MCF 10A (cell line): ENCODE measurements around the gene MTUS2. TPM values are rescaled to one million over a fixed set of nuclear protein-coding genes. Genes with fewer than 3 reads are reported as not detected.

Experiments used
- BruUV-seq: library from RNA; stranded (reverse); fragments of 400-500 nt; replicated peaks from 2 replicates; lab custom pipeline; 2021; lab: Mats Ljungman, UMichigan
- CTCF ChIA-PET: fragments of 300-600 bp; sonication (Branson Sonifier 250); formaldehyde crosslinking; extraction: SDS; loops from one replicate; lab custom pipeline; 2021; ENCODE audit warnings: antibody characterized with exemption, inconsistent platforms; lab: Yijun Ruan, JAX
- POLR2A ChIA-PET: fragments of 300-600, 350-650 bp; sonication (Branson Sonifier 250); formaldehyde crosslinking; extraction: SDS; loops from one replicate; lab custom pipeline; 2020; ENCODE audit warnings: antibody characterized with exemption, inconsistent platforms; lab: Yijun Ruan, JAX
- DNase-seq: peaks from one replicate; pipeline ENCODE4 v3.0.0-alpha.2; 2018; ENCODE audit not compliant: unreplicated experiment
- H3K27ac Mint-ChIP-seq: one replicate; pipeline ENCODE4 v1.8.0; 2022; ENCODE audit warnings: mild to moderate bottlenecking, low read depth, mixed read lengths; ENCODE audit not compliant: unreplicated experiment
- H3K27me3 Mint-ChIP-seq: one replicate; pipeline ENCODE4 v1.8.0; 2022; ENCODE audit warnings: mixed read lengths; ENCODE audit not compliant: insufficient read depth, unreplicated experiment
- H3K36me3 Mint-ChIP-seq: one replicate; pipeline ENCODE4 v1.8.0; 2022; ENCODE audit warnings: mild to moderate bottlenecking, moderate library complexity, mixed read lengths; ENCODE audit not compliant: insufficient read depth, unreplicated experiment
- H3K4me1 Mint-ChIP-seq: one replicate; pipeline ENCODE4 v1.8.0; 2022; ENCODE audit warnings: mixed read lengths; ENCODE audit not compliant: insufficient read depth, unreplicated experiment
- H3K4me3 Mint-ChIP-seq: one replicate; pipeline ENCODE4 v1.8.0; 2022; ENCODE audit warnings: mild to moderate bottlenecking, moderate library complexity, mixed read lengths; ENCODE audit not compliant: unreplicated experiment
- H3K9me3 Mint-ChIP-seq: one replicate; pipeline ENCODE4 v1.8.0; 2022; ENCODE audit warnings: mixed read lengths; ENCODE audit not compliant: unreplicated experiment
- intact Hi-C: fragments of 100-400 bp; cut with micrococcal nuclease; formaldehyde crosslinking; loops from 2 replicates; pipeline ENCODE4 v1.14.1; 2022
- total RNA-seq: library from RNA; stranded (reverse); gene quantifications from 2 replicates; pipeline ENCODE4 v1.2.3, GENCODE V29; 2022
- TF ChIP-seq, protein P1 (sequence below): fragments of 200-600 bp; IDR thresholded peaks from one replicate; pipeline ENCODE4 v1.8.0; 2022; ENCODE audit warnings: antibody characterized with exemption, mild to moderate bottlenecking; ENCODE audit not compliant: unreplicated experiment

Gene MTUS2
- total RNA-seq, 1 experiment from 2014 or later = not detected

- H3K9me3 Mint-ChIP-seq = no peaks in the 10 kb centered on the region
- no peaks in the 10 kb centered on the region for H3K4me1 Mint-ChIP-seq
- intact Hi-C loops = no loop called here
- TF ChIP-seq, protein P1, sequence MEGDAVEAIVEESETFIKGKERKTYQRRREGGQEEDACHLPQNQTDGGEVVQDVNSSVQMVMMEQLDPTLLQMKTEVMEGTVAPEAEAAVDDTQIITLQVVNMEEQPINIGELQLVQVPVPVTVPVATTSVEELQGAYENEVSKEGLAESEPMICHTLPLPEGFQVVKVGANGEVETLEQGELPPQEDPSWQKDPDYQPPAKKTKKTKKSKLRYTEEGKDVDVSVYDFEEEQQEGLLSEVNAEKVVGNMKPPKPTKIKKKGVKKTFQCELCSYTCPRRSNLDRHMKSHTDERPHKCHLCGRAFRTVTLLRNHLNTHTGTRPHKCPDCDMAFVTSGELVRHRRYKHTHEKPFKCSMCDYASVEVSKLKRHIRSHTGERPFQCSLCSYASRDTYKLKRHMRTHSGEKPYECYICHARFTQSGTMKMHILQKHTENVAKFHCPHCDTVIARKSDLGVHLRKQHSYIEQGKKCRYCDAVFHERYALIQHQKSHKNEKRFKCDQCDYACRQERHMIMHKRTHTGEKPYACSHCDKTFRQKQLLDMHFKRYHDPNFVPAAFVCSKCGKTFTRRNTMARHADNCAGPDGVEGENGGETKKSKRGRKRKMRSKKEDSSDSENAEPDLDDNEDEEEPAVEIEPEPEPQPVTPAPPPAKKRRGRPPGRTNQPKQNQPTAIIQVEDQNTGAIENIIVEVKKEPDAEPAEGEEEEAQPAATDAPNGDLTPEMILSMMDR = no peak
- CTCF ChIA-PET = interaction anchor here (0.7 to 5.9 kb wide), 4 partner anchors 13 to 595 kb away, joined by 3 to 127 read pairs (median 26); no protein-coding TSS in a partner anchor
- POLR2A ChIA-PET = no interaction called here
- peaks cover 47% of the 10 kb centered on the region for H3K36me3 Mint-ChIP-seq
- no peak overlapping the region for H3K27ac Mint-ChIP-seq
- no peak overlapping the region for H3K4me3 Mint-ChIP-seq
- H3K27me3 Mint-ChIP-seq = no peaks in the 10 kb centered on the region
- DNase-seq = no peak
- TSS peak; percentile 1 for BruUV-seq
Observed at GRCh38 chr13:29509999-29510589, 690.0 kb downstream of the MTUS2 start.

DNA sequence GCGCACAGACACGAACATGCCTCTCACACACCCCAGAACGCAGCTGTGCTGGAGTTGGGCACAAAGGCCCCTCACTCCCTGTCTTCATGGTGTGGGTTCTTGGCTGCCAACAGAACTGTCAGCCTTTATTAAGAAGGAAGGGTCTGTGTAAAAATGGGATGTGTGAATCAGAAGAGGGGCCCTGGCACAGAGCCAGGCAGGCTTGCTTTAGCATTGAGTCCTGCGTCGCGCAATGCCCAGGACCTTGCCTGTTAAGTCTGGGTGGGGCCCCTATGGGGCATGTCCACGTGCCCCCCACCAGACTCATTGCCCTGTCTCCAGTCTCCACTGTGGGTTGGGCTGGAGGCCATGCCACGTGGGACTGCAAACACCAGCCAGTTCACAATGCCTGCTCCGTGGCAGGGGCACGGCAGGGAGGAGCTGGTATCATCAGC is 690.5 kb downstream of the MTUS2 start:
- no peak for DNase-seq
- H3K9me3 Mint-ChIP-seq = no peaks in the 10 kb centered on the region
- peaks cover 49% of the 10 kb centered on the region for H3K36me3 Mint-ChIP-seq
- H3K4me1 Mint-ChIP-seq = no peaks in the 10 kb centered on the region
- ChIA-PET POLR2A (no interaction called here), CTCF (interaction anchor here (5.9 kb wide), 1 partner anchor 197 kb away, joined by 127 read pairs; no protein-coding TSS in a partner anchor)
- H3K27ac Mint-ChIP-seq = no peak overlapping the region
- H3K27me3 Mint-ChIP-seq = no peaks in the 10 kb centered on the region
- TF ChIP-seq, protein P1 = no peak
- no TSS peak for BruUV-seq
- no peak overlapping the region for H3K4me3 Mint-ChIP-seq
- intact Hi-C loops = no loop called here

DNA sequence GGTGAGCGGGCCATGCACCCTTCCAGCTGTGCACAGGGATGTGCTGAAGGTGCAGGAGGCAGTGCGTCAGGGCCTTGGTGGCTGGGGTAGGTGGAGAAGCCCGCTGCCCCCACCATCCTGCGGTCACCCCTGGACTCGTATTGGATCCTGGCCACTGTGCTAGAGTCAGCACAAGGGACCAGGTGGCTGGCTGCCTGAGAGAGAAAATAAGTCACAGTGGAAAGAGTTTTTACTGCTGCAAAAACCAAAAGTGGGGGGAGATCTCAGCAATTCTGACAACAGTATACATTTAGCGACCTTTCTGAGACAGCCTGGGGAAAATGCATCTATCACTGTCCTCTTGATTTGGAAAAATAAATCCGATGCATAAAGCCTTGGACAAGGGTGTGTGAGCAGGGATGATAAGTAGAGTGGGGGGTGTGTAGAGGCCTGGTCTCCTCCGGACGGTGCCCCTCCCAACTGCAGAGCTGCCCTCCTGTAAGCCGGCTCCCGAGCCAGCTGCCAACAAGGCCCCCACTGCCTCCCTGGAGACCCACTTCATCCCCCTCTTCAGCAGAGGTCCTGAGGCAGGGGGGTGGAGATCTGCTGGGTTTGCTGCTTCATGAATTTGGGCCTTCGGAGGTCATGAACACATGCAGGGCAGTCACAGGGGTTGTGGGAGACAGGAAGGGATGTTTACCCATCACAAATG is 691.1 kb downstream of the MTUS2 start:
- Mint-ChIP-seq H3K36me3 (peaks cover 51% of the 10 kb centered on the region), H3K27me3 (no peaks in the 10 kb centered on the region), H3K4me1 (no peaks in the 10 kb centered on the region), H3K4me3 (no peak overlapping the region), H3K9me3 (no peaks in the 10 kb centered on the region), H3K27ac (no peak overlapping the region)
- no peak for DNase-seq
- CTCF ChIA-PET = no interaction called here
- TF ChIP-seq, protein P1 = no peak
- POLR2A ChIA-PET = no interaction called here
- BruUV-seq = no TSS peak
- intact Hi-C loops = no loop called here

DNA sequence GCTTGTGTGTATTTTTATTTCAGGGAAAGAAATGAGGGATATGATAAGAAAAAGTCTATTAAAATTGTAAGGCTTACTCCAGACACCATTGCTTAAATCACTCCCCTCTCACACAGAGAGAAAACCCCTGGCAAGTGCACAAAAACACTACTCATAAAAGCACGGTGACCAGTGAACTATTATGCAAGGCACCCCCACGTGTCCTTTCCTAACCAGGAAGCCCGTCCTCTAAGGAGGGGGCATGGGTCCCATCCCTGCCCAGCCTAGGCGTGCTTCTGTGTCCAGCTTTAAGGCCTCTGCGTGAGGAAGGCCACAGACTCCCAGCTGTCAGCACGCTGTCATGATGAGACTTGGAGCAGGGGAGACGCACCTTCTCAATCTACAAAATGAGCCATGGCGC is 691.8 kb downstream of the MTUS2 start:
- BruUV-seq = TSS peak; percentile 13

More for the DNA sequence above, 691.8 kb downstream of the MTUS2 start:
- TF ChIP-seq, protein P1 = no peak
- DNase-seq = no peak
- intact Hi-C loops = no loop called here
- H3K4me1 Mint-ChIP-seq = no peaks in the 10 kb centered on the region
- ChIA-PET CTCF (no interaction called here), POLR2A (interaction anchor here (0.9 kb wide), 1 partner anchor 255 kb away, joined by 3 read pairs; no protein-coding TSS in a partner anchor)
- H3K27ac Mint-ChIP-seq = no peak overlapping the region
- no peak overlapping the region for H3K4me3 Mint-ChIP-seq
- peaks cover 58% of the 10 kb centered on the region for H3K36me3 Mint-ChIP-seq
- no peaks in the 10 kb centered on the region for H3K9me3 Mint-ChIP-seq
- H3K27me3 Mint-ChIP-seq = no peaks in the 10 kb centered on the region
